BJ (cell line): ENCODE measurements around the gene CD84. TPM values are rescaled to one million over a fixed set of nuclear protein-coding genes. Genes with fewer than 3 reads are reported as not detected.

Experiments
- CTCF ChIA-PET: fragments of 350-600 bp; formaldehyde crosslinking; extraction: SDS; loops from one replicate; lab custom pipeline; 2021; ENCODE audit warnings: antibody characterized with exemption, inconsistent platforms; lab: Yijun Ruan, JAX
- POLR2A ChIA-PET: fragments of 300-600 bp; sonication (Branson Sonifier 250); formaldehyde crosslinking; extraction: SDS; loops from one replicate; lab custom pipeline; 2021; ENCODE audit warnings: antibody characterized with exemption; lab: Charles Lee
- DNase-seq: peaks from one replicate; pipeline ENCODE4 v3.0.0-alpha.2; 2011; ENCODE audit warnings: low read depth
- H3K27me3 ChIP-seq: 2 replicates; pipeline ENCODE4 v1.6.0; 2011; ENCODE audit warnings: low read length; ENCODE audit not compliant: control insufficient read depth, insufficient read depth
- H3K36me3 ChIP-seq: 2 replicates; pipeline ENCODE4 v1.5.1; 2011; ENCODE audit warnings: low read length; ENCODE audit not compliant: control insufficient read depth, insufficient read depth
- H3K4me3 ChIP-seq: 2 replicates; pipeline ENCODE4 v1.5.1; 2011; ENCODE audit warnings: low read depth, mild to moderate bottlenecking, control low read depth, low read length
- CTCF ChIP-seq: IDR thresholded peaks from 2 replicates; pipeline ENCODE4 v1.5.1; 2011; ENCODE audit warnings: low read depth, mild to moderate bottlenecking, control low read depth, inconsistent platforms, low read length, moderate library complexity; ENCODE audit not compliant: insufficient read depth
- polyA plus RNA-seq: library from polyadenylated mRNA; depleted of rRNA; stranded (reverse); fragments of >200 nt; gene quantifications from 2 replicates; pipeline ENCODE4 v1.2.3, GENCODE V29; 2011

CD84 gene
- polyA plus RNA-seq, 1 experiment = not detected

- ChIA-PET CTCF (interaction anchor here (0.9 to 3.6 kb wide), 3 partner anchors 180 to 523 kb away, joined by 3 to 16 read pairs (median 3); no protein-coding TSS in a partner anchor), POLR2A (no interaction called here)
- H3K27me3 ChIP-seq = peaks cover 3% of the 10 kb centered on the region; the same call in 1 of the 2 replicates
- DNase-seq = no peak
- no peak overlapping the region for H3K4me3 ChIP-seq
- no peak for TF ChIP-seq CTCF
- no peaks in the 10 kb centered on the region for H3K36me3 ChIP-seq
Observed at GRCh38 chr1:160608514-160608913, 29.2 kb upstream of the CD84 start.

DNA sequence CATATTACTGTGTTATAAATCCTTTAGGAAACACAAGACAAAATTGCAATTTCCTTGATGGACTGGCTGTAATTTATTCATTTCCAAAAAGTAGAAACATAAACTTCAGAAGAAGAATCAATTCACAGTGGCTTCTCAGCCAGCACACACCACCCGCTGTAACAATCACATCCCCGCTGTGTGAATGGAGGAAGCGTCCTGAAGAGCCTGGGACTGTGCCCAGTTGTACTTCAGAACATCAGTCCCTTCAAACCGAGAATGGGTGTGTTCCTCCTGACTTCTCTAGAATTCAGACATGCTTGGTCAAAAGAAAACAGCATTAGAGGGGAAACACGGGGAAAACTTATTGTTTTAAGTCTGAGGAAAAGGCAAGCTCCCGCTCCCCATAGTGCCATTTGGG, 28.8 kb upstream of the CD84 start:
- Histone ChIP-seq H3K27me3 (peaks cover 3% of the 10 kb centered on the region; the same call in 1 of the 2 replicates), H3K4me3 (no peak overlapping the region), H3K36me3 (no peaks in the 10 kb centered on the region)
- ChIA-PET POLR2A (no interaction called here), CTCF (interaction anchor here (0.9 to 3.6 kb wide), 3 partner anchors 64 to 523 kb away, joined by 3 to 16 read pairs (median 4); no protein-coding TSS in a partner anchor)
- no peak for TF ChIP-seq CTCF
- DNase-seq = no peak

DNA sequence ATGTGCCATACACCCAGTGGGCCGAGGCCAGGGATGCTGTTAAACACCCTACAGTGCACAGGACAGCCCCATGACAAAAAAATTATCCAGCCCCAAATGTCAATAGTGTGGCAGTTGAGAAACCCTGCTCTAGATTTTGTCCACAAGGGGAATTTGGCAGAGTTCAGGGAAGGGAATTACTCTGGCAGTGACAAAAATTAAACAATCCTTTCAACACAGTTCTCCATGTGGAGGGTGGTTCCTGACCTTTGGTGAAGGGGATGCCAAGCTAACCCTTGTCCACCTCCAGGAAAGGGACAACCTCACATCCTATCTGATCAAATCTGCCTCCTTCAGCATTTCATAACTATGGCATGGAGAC, 28.4 kb upstream of the CD84 start:
- DNase-seq = no peak
- POLR2A ChIA-PET = no interaction called here
- no peak for TF ChIP-seq CTCF
- Histone ChIP-seq H3K27me3 (peaks cover 2% of the 10 kb centered on the region; the same call in 1 of the 2 replicates), H3K36me3 (no peaks in the 10 kb centered on the region), H3K4me3 (no peak overlapping the region)
- CTCF ChIA-PET = interaction anchor here (0.9 to 3.6 kb wide), 4 partner anchors 54 to 522 kb away, joined by 3 to 16 read pairs (median 4); no protein-coding TSS in a partner anchor

DNA sequence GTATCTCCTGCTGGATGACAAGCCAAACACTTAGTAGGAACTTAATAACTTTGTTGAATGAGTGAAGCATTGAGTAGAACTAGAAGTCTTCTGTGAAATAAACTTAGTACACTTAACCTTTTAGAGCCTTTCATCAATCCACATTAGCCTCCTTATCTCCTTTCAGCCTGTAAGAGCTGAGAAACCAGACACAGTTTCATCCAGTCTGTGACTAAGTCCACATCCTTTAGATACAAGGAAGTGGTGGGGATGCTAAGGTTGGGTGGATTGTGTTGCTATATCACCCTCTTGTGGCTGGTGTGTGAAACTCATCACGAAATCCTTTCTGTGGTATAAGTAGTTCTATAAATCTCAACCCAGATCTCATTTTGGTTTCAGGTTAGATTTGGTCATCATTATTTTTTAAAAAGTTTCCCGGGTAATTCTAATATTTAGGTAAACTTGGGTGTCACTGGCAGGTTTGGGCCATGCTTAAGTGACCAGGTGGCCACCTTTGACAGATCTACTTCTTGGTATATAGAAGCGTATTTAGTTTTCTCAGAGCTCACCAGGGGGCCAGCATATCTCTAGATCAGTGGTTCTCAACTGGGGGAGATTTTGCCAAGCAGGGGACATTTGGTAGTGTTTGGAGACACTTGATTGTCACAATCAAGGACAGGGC, 27.8 kb upstream of the CD84 start:
- Histone ChIP-seq H3K36me3 (no peaks in the 10 kb centered on the region), H3K4me3 (no peak overlapping the region), H3K27me3 (peaks cover 2% of the 10 kb centered on the region; the same call in 1 of the 2 replicates)
- peak; percentile 4 for DNase-seq
- CTCF ChIA-PET = interaction anchor here (1.4 to 3.6 kb wide), 3 partner anchors 53 to 178 kb away, joined by 4 to 16 read pairs (median 4); no protein-coding TSS in a partner anchor
- POLR2A ChIA-PET = no interaction called here
- peak; percentile 73 for TF ChIP-seq CTCF

DNA sequence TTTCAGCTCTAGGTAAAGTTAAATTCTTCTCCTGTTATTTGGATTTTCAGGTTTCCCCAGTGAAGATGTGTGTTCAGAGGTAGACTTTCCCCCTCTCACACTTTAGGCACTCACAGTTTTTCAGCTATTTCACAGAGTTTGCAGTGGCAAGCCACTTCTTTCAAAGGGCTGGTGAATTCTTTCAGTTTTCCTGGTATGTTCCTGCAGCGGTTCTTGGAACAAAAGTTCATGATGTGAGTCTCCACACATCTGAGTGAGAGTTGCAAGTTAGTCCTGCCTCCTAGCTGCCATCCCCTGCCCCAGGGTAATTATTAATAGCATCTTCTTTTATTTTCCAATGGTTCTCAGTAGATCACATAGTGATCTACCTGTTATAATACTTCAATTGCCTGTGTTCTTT, 27.3 kb upstream of the CD84 start:
- no peak for TF ChIP-seq CTCF
- no peak for DNase-seq
- ChIA-PET POLR2A (no interaction called here), CTCF (interaction anchor here (1.4 to 3.6 kb wide), 3 partner anchors 53 to 178 kb away, joined by 4 to 16 read pairs (median 4); no protein-coding TSS in a partner anchor)
- H3K36me3 ChIP-seq = no peaks in the 10 kb centered on the region
- H3K4me3 ChIP-seq = no peak overlapping the region
- peaks cover 2% of the 10 kb centered on the region; the same call in 1 of the 2 replicates for H3K27me3 ChIP-seq
